NCI-H524 (cell line): ENCODE data around the gene CCDC112.
"Not testable (repeated sequence)": the region's sequence is repeated elsewhere in the genome, so short reads cannot be mapped to it uniquely, and the experiment has no call there.

Experiments used
- DNase-seq, 2 experiments: peaks; one replicate each; lab custom pipeline; 2025; lab: John Stamatoyannopoulos, UW

CCDC112 gene

GRCh38 chr5:115262321-115263077 lies 34.0 kb downstream of the CCDC112 start, which contains the start of gene PGGT1B:
TSS of gene PGGT1B (minus strand) at chr5:115262877. CDS start at chr5:115262851, 26 bp downstream.
- peak; percentile 44 to 69 for DNase-seq

GRCh38 chr5:115262011-115262320 lies 34.5 kb downstream of the CCDC112 start:
- DNase-seq: peak in 1 of 2 experiments; percentile 37

- DNase-seq: no peak
Measured at GRCh38 chr5:115260248-115260647, 36.2 kb downstream of the CCDC112 start.

- DNase-seq: no peak
Measured at GRCh38 chr5:115257981-115258380, 38.5 kb downstream of the CCDC112 start.

GRCh38 chr5:115249379-115249778 lies 47.1 kb downstream of the CCDC112 start:
- DNase-seq: not testable (repeated sequence)

GRCh38 chr5:115246361-115246991 lies 50.0 kb downstream of the CCDC112 start:
- DNase-seq: peak in 1 of 2 experiments; percentile 52

GRCh38 chr5:115243412-115243811 lies 53.0 kb downstream of the CCDC112 start:
- DNase-seq: no peak

- DNase-seq: no peak
Measured at GRCh38 chr5:115241881-115242642, 54.4 kb downstream of the CCDC112 start.

- no peak for DNase-seq
Measured at GRCh38 chr5:115237066-115237465, 59.4 kb downstream of the CCDC112 start.

GRCh38 chr5:115236599-115236998 lies 59.9 kb downstream of the CCDC112 start:
- no peak for DNase-seq

GRCh38 chr5:115231598-115231997 lies 64.9 kb downstream of the CCDC112 start:
- DNase-seq: no peak

- DNase-seq: no peak
Measured at GRCh38 chr5:115229606-115230005, 66.8 kb downstream of the CCDC112 start.

- DNase-seq: no peak
Measured at GRCh38 chr5:115227281-115227680, 69.2 kb downstream of the CCDC112 start.
